NCI-H2029 (cell line): Measurements from ENCODE around the gene C1QBP.
"Not testable (repeated sequence)": the region's sequence is repeated elsewhere in the genome, so short reads cannot be mapped to it uniquely, and the experiment has no call there.

Experiments
- DNase-seq: peaks from one replicate; lab custom pipeline; 2025; lab: John Stamatoyannopoulos, UW

The C1QBP gene

GRCh38 chr17:5431949-5432556 lies 6.9 kb downstream of the C1QBP start:
- DNase-seq: no peak

GRCh38 chr17:5431234-5431633 lies 7.7 kb downstream of the C1QBP start:
- DNase-seq: not testable (repeated sequence)

GRCh38 chr17:5430413-5430999 lies 8.4 kb downstream of the C1QBP start:
- DNase-seq: no peak

GRCh38 chr17:5429191-5429887 lies 9.6 kb downstream of the C1QBP start:
- peak; percentile 81 for DNase-seq

- DNase-seq: no peak
These were observed 13.1 kb downstream of the C1QBP start for GRCh38 chr17:5425826-5426225.

- DNase-seq: no peak
These were observed 14.0 kb downstream of the C1QBP start for GRCh38 chr17:5424909-5425308.

GRCh38 chr17:5422505-5422904 lies 16.4 kb downstream of the C1QBP start:
- DNase-seq: no peak

GRCh38 chr17:5419959-5420653 lies 18.8 kb downstream of the C1QBP start, which contains the start of gene RPAIN:
TSS of gene RPAIN (plus strand) at chr17:5420182. CDS start at chr17:5420211, 29 bp downstream.
- peak; percentile 84 for DNase-seq

GRCh38 chr17:5419356-5419958 lies 19.5 kb downstream of the C1QBP start, which contains the start of gene NUP88:
TSS of gene NUP88 (minus strand) at chr17:5419662. CDS start at chr17:5419650, 12 bp downstream.
- peak; percentile 84 for DNase-seq

GRCh38 chr17:5418858-5419355 lies 20.0 kb downstream of the C1QBP start:
- peak; percentile 34 for DNase-seq

- no peak for DNase-seq
These were observed 22.1 kb downstream of the C1QBP start for GRCh38 chr17:5416901-5417300.

- DNase-seq: no peak
These were observed 25.3 kb downstream of the C1QBP start for GRCh38 chr17:5413682-5414081.

GRCh38 chr17:5410594-5411272 lies 28.2 kb downstream of the C1QBP start:
- DNase-seq: no peak

- DNase-seq: no peak
These were observed 30.8 kb downstream of the C1QBP start for GRCh38 chr17:5408186-5408585.

GRCh38 chr17:5405400-5405799 lies 33.6 kb downstream of the C1QBP start:
- DNase-seq: no peak

GRCh38 chr17:5399767-5400166 lies 39.2 kb downstream of the C1QBP start:
- no peak for DNase-seq

GRCh38 chr17:5396612-5397011 lies 42.3 kb downstream of the C1QBP start:
- DNase-seq: no peak

- no peak for DNase-seq
These were observed 47.3 kb downstream of the C1QBP start for GRCh38 chr17:5391678-5392077.
